Measurements from ENCODE around the gene CREB3L2. TPM values are rescaled to one million over a fixed set of nuclear protein-coding genes. Genes with fewer than 3 reads are reported as not detected.

Gene CREB3L2
- total RNA-seq, 2 experiments from 2014 or later: 21.0 to 24.4 TPM

GRCh38 chr7:137981668-137982067 lies 20.2 kb downstream of the CREB3L2 start:
- Mint-ChIP-seq H3K4me1 (ENCODE audit: low read depth) (no peaks in the 10 kb centered on the region), H3K27me3 (no peaks in the 10 kb centered on the region), H3K9me3 (peaks cover 10% of the 10 kb centered on the region), H3K27ac (no peak overlapping the region), H3K4me3 (no peak overlapping the region), H3K36me3 (ENCODE audit: low read depth) (peaks cover 31% of the 10 kb centered on the region)
- TF ChIP-seq, protein P1, sequence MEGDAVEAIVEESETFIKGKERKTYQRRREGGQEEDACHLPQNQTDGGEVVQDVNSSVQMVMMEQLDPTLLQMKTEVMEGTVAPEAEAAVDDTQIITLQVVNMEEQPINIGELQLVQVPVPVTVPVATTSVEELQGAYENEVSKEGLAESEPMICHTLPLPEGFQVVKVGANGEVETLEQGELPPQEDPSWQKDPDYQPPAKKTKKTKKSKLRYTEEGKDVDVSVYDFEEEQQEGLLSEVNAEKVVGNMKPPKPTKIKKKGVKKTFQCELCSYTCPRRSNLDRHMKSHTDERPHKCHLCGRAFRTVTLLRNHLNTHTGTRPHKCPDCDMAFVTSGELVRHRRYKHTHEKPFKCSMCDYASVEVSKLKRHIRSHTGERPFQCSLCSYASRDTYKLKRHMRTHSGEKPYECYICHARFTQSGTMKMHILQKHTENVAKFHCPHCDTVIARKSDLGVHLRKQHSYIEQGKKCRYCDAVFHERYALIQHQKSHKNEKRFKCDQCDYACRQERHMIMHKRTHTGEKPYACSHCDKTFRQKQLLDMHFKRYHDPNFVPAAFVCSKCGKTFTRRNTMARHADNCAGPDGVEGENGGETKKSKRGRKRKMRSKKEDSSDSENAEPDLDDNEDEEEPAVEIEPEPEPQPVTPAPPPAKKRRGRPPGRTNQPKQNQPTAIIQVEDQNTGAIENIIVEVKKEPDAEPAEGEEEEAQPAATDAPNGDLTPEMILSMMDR (IDR thresholded peaks at IDR 0.05): no peak
- CTCF ChIA-PET: interaction anchor here (1.2 kb wide), 1 partner anchor 27 kb away, joined by 3 read pairs; no protein-coding TSS in a partner anchor
- intact Hi-C loops (cut with micrococcal nuclease): no loop called here
- ATAC-seq: no peak
- no peak for DNase-seq
- POLR2A ChIA-PET: interaction anchor here (0.8 kb wide), 1 partner anchor 57 kb away, joined by 3 read pairs; no protein-coding TSS in a partner anchor

- no peaks in the 10 kb centered on the region for H3K27me3 Mint-ChIP-seq
- ChIA-PET POLR2A (interaction anchor here (0.8 kb wide), 1 partner anchor 57 kb away, joined by 3 read pairs; no protein-coding TSS in a partner anchor), CTCF (interaction anchor here (1.2 kb wide), 1 partner anchor 28 kb away, joined by 3 read pairs; no protein-coding TSS in a partner anchor)
- no peaks in the 10 kb centered on the region for H3K4me1 Mint-ChIP-seq (ENCODE audit: low read depth)
- H3K36me3 Mint-ChIP-seq (ENCODE audit: low read depth): peaks cover 31% of the 10 kb centered on the region
- ATAC-seq (no peak), DNase-seq (no peak)
- H3K27ac Mint-ChIP-seq: no peak overlapping the region
- peaks cover 10% of the 10 kb centered on the region for H3K9me3 Mint-ChIP-seq
- intact Hi-C loops (cut with micrococcal nuclease): no loop called here
- TF ChIP-seq, protein P1 (IDR thresholded peaks at IDR 0.05): no peak
- H3K4me3 Mint-ChIP-seq: no peak overlapping the region
These were observed 20.7 kb downstream of the CREB3L2 start for GRCh38 chr7:137981175-137981574.

DNA sequence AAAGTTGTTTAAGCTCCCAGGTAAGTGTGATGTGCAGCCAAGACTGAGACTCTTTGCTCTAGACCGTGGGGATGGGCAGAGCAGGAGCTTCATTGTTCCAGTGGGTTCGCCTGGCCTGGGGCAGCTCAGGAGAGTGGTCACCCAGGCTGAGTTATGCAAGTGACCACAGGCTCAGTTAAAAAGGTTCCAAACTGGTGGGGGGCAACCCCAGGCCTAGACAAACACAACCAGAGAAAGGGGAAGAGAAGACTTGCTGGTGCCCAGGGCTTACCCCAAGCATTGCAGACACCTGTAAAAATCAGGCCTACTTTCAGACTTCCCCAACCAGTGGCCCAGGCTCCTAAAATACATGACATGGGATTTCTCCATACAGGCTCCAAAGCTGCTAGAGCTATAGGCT lies 21.6 kb downstream of the CREB3L2 start:
- intact Hi-C loops (cut with micrococcal nuclease): no loop called here
- CTCF ChIA-PET: interaction anchor here (0.8 kb wide), 1 partner anchor 17 kb away, joined by 3 read pairs; no protein-coding TSS in a partner anchor
- no peak overlapping the region for H3K4me3 Mint-ChIP-seq
- H3K4me1 Mint-ChIP-seq (ENCODE audit: low read depth): no peaks in the 10 kb centered on the region
- TF ChIP-seq, protein P1 (IDR thresholded peaks at IDR 0.05): no peak
- H3K27me3 Mint-ChIP-seq: no peaks in the 10 kb centered on the region
- DNase-seq (no peak), ATAC-seq (no peak)
- H3K27ac Mint-ChIP-seq: no peak overlapping the region
- POLR2A ChIA-PET: no interaction called here
- peaks cover 10% of the 10 kb centered on the region for H3K9me3 Mint-ChIP-seq
- H3K36me3 Mint-ChIP-seq (ENCODE audit: low read depth): peaks cover 31% of the 10 kb centered on the region

DNA sequence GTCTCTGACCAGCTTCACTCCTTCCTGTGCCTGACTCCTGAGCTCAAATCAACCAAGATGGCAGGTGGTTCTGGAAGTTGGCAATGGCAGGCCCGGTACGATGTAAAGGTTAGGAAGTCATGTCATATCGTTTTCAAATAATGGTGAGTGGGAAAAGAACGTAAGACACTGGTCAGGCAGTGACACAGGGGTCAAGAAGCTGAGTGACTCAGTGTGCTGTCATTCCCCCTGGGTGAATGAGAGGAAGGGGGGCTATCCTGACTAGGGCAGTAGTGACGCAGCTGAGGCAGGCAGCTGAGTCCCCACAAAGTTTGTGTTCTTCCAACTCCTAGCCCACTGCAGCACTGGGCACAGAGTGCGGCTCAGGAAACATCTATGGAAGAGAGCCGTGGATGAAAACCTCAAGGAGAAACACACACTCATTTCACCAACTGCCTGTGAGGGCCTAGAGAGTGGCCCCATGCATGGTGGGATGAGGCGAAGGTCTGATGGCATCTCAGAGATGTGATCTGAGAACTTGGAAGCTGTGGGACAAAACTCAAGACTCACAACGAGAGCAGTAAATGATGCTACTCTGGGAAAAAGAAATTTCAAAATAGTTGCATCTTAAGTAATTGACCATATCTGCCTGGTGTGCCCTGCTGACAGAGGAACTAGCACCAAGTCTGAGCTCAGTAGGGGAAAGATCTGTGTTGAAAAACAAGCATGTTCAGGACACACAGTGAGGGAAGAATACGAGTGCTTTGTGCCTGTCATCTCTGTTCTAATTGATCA lies 23.2 kb downstream of the CREB3L2 start:
- H3K4me3 Mint-ChIP-seq: no peak overlapping the region
- TF ChIP-seq, protein P1 (IDR thresholded peaks at IDR 0.05): no peak
- peaks cover 10% of the 10 kb centered on the region for H3K9me3 Mint-ChIP-seq
- POLR2A ChIA-PET: no interaction called here
- H3K27me3 Mint-ChIP-seq: no peaks in the 10 kb centered on the region
- ATAC-seq (no peak), DNase-seq (no peak)
- peaks cover 18% of the 10 kb centered on the region for H3K36me3 Mint-ChIP-seq (ENCODE audit: low read depth)
- CTCF ChIA-PET: interaction anchor here (1.0 kb wide), 1 partner anchor 75 kb away, joined by 4 read pairs; no protein-coding TSS in a partner anchor
- H3K4me1 Mint-ChIP-seq (ENCODE audit: low read depth): no peaks in the 10 kb centered on the region
- no peak overlapping the region for H3K27ac Mint-ChIP-seq
- intact Hi-C loops (cut with micrococcal nuclease): no loop called here

DNA sequence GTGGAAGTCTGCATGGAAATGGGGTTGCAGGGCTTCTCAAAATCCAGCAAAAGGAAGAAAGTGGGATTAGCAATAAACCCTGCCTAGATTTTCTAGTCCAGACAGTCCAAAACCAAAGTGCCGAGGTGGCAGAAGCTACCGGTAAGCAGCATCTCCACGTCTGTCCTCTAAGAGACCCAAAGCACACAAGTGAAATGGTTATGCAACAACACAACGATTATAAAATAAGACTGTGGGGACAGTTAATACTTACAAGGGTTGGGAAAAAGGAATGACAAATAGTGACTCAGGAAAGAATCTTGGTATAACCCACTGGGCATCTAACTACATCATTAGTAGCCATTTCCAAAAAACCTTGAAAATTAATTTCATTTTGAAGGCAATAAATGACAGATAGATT lies 24.7 kb downstream of the CREB3L2 start:
- Mint-ChIP-seq H3K4me3 (no peak overlapping the region), H3K27ac (no peak overlapping the region), H3K27me3 (no peaks in the 10 kb centered on the region), H3K36me3 (ENCODE audit: low read depth) (peaks cover 7% of the 10 kb centered on the region), H3K4me1 (ENCODE audit: low read depth) (no peaks in the 10 kb centered on the region), H3K9me3 (no peaks in the 10 kb centered on the region)
- TF ChIP-seq, protein P1 (IDR thresholded peaks at IDR 0.05): no peak
- ATAC-seq (no peak), DNase-seq (no peak)
- intact Hi-C loops (cut with micrococcal nuclease): no loop called here
- CTCF ChIA-PET: interaction anchor here (1.1 kb wide), 1 partner anchor 320 kb away, joined by 3 read pairs; no protein-coding TSS in a partner anchor
- POLR2A ChIA-PET: no interaction called here

Data from activated CD8-positive, alpha-beta T cell treated with anti-CD3 and anti-CD28 coated beads for 36 hours (primary cell).